GM12892 (cell line): Measurements from ENCODE around the gene INTS11.

Experiments used
- POLR2A ChIP-seq: IDR thresholded peaks from 2 replicates; pipeline ENCODE4 v1.6.1; 2011; ENCODE audit warnings: low read depth, low read length, control low read depth
- POLR2AphosphoS5 ChIP-seq: IDR thresholded peaks from 2 replicates; pipeline ENCODE4 v1.6.1; 2011; ENCODE audit warnings: low read depth, low read length, control low read depth
- TAF1 ChIP-seq: IDR thresholded peaks from 2 replicates; pipeline ENCODE4 v1.6.1; 2011; ENCODE audit warnings: low read depth, mild to moderate bottlenecking, control low read depth, low read length, borderline replicate concordance

GRCh38 chr1:1348420-1349255 is 24.2 kb upstream of the INTS11 start:
- TF ChIP-seq TAF1 (no peak), POLR2A (no peak), POLR2AphosphoS5 (no peak)
